Body of pancreas (tissue), 4 donors: ENCODE results near the gene KRT71. TPM values are rescaled to one million over a fixed set of nuclear protein-coding genes. Genes with fewer than 3 reads are reported as not detected.

ENCODE experiments used
- ATAC-seq: fragments of 150-250 bp; one replicate; pipeline ENCODE4 v1.9.1; 2016
- DNase-seq, 4 donors: peaks; one replicate each; pipeline ENCODE4 v3.0.0-alpha.2; 2019
- H3K27ac ChIP-seq, 4 donors: fragments of 200-600 bp; sonication (generic); 1 replicate in 3 of 4; 2 replicates in 1 of 4; pipeline versions ENCODE4 v1.5.1 to v1.6.1; 2016 to 2019; ENCODE audit warnings: mild to moderate bottlenecking in 1 of 4, mixed read lengths in 1 of 4, moderate library complexity in 1 of 4
- H3K27me3 ChIP-seq, 2 donors: fragments of 200-600 bp; sonication (generic); one replicate each; pipeline ENCODE4 v1.6.0; 2016; ENCODE audit warnings: mild to moderate bottlenecking in 1 of 2
- H3K36me3 ChIP-seq, 2 donors: fragments of 200-600 bp; sonication (generic); replicated peaks in 1 of 2; 2 replicates each; pipeline ENCODE4 v1.5.1; 2016; ENCODE audit warnings: low read depth in 2 of 2; ENCODE audit not compliant: insufficient read depth in 1 of 2
- H3K4me1 ChIP-seq: fragments of 200-600 bp; sonication (generic); one replicate; pipeline ENCODE4 v1.6.0; 2016
- H3K4me3 ChIP-seq, 2 donors: fragments of 200-600 bp; sonication (generic); 1 replicate in 1 of 2; 2 replicates in 1 of 2; pipeline ENCODE4 v1.5.1; 2016 to 2019
- H3K9me3 ChIP-seq, 3 donors: fragments of 200-600 bp; sonication (generic); 1 replicate in 2 of 3; 2 replicates in 1 of 3; pipeline ENCODE4 v1.5.1; 2016
- POLR2A ChIP-seq, 3 donors: fragments of 450-650 bp; IDR thresholded peaks; one replicate each; pipeline ENCODE4 v1.6.1; 2016; ENCODE audit warnings: antibody characterized with exemption in 3 of 3, mild to moderate bottlenecking in 2 of 3
- WGBS, 2 donors: methylation state at CpG; one replicate each; pipeline ENCODE4 v1.1.5; 2017; 5-methylcytosine and 5-hydroxymethylcytosine counted together
- intact Hi-C: fragments of 100-400 bp; cut with DNase I; formaldehyde crosslinking; loops from one replicate; pipeline ENCODE4 v1.15.1; 2023
- total RNA-seq, 2 donors: library from RNA; depleted of rRNA; stranded (reverse); fragments of >200 nt; gene quantifications; one replicate each; pipeline ENCODE4 v1.1.0, GENCODE V29; 2016
- TF ChIP-seq, protein P1 (sequence below), 7 experiments: fragments of 450-650 bp in 4 of 7; fragments of 200-600 bp in 3 of 7; sonication (generic) in 3 of 7; IDR thresholded peaks; one replicate each; pipeline ENCODE4 v1.5.1; 2016 to 2019; ENCODE audit warnings: antibody characterized with exemption in 7 of 7

The KRT71 gene
- total RNA-seq, 2 donors from 2014 or later = not detected

DNA sequence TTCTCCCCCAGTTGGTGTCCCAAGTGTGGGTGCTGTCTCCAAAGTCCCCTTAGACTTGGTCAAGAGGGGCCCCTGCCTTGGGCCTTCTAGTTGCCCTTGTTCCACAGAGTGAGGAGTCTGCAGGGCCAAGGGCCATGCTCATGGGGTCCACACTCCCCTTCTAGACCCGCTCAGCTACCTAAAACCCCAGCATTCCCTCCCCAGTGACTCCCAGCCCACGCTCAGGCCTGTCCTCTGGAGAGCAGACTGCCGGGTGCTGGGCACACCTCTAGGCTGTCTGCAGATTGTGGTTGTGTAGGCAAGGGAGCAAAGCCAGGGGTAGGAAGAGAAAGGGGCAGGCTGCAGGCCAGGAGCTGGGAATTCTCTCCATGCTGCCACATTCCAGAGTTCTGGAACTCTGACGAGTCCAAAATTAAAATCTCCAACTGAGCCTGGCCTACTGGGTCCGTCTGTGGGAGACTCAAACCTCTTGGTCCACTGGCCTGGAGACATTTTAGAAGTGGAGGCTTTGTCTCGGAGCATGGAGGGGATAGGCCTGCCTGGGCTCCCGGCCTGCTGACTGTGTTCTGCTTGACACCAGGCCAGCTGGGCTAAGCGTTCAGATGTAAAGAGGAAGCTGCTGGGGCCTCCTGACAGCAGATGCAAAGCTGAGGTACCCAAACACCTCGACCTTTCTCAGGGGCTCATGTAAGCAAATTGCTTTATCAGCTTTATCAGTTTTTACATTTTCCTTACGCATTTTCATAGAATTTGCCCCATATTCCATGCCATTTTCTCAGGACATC lies 19.1 kb downstream of the KRT71 start:
- TF ChIP-seq, protein P1, sequence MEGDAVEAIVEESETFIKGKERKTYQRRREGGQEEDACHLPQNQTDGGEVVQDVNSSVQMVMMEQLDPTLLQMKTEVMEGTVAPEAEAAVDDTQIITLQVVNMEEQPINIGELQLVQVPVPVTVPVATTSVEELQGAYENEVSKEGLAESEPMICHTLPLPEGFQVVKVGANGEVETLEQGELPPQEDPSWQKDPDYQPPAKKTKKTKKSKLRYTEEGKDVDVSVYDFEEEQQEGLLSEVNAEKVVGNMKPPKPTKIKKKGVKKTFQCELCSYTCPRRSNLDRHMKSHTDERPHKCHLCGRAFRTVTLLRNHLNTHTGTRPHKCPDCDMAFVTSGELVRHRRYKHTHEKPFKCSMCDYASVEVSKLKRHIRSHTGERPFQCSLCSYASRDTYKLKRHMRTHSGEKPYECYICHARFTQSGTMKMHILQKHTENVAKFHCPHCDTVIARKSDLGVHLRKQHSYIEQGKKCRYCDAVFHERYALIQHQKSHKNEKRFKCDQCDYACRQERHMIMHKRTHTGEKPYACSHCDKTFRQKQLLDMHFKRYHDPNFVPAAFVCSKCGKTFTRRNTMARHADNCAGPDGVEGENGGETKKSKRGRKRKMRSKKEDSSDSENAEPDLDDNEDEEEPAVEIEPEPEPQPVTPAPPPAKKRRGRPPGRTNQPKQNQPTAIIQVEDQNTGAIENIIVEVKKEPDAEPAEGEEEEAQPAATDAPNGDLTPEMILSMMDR (IDR thresholded peaks at IDR 0.05) = no peak
- no peak for TF ChIP-seq POLR2A (IDR thresholded peaks at IDR 0.05)
- 73 to 82% methylated on average over 7 to 10 of the region's 10 CpGs for WGBS, 2 donors
- Histone ChIP-seq H3K4me1 (peaks cover under 1% of the 10 kb centered on the region), H3K36me3 (no peaks in the 10 kb centered on the region), H3K27ac (no peak overlapping the region), H3K4me3 (no peak overlapping the region), H3K27me3 (no peaks in the 10 kb centered on the region), H3K9me3 (no peaks in the 10 kb centered on the region)
- DNase-seq (no peak), ATAC-seq (no peak)
- intact Hi-C loops = no loop called here

DNA sequence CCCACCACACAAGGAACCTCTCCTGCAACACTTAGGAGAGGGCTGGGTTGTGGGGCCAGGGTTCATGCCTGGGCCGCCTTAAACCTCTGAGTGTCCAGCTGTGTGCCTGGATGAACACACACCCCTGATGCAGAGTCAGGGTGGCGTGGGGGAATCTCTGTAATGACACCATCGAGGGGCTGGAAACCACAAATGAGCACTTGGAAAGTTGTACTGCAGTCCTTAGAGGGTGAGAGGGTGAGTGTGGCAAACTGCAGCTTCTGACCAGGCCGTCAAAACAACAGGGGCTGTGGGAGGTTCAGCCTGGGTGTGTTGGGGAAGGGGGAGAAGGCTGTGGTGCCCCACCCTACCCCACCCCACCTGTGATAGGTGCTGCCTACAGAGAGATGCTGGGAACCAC lies 20.3 kb downstream of the KRT71 start:
- no peak overlapping the region for H3K4me3 ChIP-seq
- peaks cover 7% of the 10 kb centered on the region for H3K4me1 ChIP-seq
- TF ChIP-seq, protein P1 (IDR thresholded peaks at IDR 0.05) = no peak
- no peak for TF ChIP-seq POLR2A (IDR thresholded peaks at IDR 0.05)
- ATAC-seq = no peak
- H3K27ac ChIP-seq = no peak overlapping the region
- H3K9me3 ChIP-seq = no peaks in the 10 kb centered on the region
- intact Hi-C loops = no loop called here
- DNase-seq = no peak
- H3K36me3 ChIP-seq = no peaks in the 10 kb centered on the region
- H3K27me3 ChIP-seq = no peaks in the 10 kb centered on the region
- 68 to 85% methylated on average over 4 of the region's 4 CpGs for WGBS, 2 donors

DNA sequence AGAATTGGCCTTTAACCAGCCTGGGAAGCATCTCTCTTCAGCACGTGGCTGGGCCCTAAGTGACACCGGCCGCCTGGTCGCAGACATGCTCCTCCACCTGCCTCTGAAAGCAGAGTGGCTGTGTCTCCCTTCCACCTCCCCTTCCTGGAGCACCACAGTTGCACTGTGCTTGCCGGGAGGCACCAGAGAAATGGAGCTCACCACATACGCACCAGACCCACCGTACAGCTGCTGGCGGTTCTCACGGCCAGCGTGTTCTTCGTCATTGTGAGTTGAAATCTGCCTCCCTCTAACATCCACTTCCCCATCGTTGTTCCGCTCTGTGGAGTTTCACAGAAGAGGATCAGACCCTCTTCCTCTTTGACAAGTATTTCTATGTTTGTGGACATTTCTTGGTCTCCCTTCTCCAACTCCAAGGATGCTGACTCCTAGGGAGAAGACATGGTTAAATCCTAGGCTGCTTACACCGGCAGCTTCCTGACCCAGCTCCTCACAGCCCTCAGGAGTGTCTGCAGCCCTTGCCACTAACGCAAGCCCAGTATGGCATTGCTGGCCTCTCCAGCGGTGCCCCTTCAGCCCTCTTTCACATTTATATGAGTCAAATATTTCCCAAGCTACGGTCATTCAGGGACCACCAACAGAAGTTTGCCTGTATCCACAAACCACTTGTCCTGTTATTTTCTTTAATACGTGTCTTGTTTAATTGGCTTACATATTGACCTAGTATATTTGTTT lies 21.2 kb downstream of the KRT71 start:
- peaks cover 7% of the 10 kb centered on the region for H3K4me1 ChIP-seq
- intact Hi-C loops = no loop called here
- peak in 1 of 4 donors; percentile 50 for DNase-seq
- no peaks in the 10 kb centered on the region for H3K36me3 ChIP-seq
- TF ChIP-seq, protein P1 (IDR thresholded peaks at IDR 0.05) = no peak
- TF ChIP-seq POLR2A (IDR thresholded peaks at IDR 0.05) = no peak
- no peak overlapping the region for H3K4me3 ChIP-seq
- H3K27me3 ChIP-seq = no peaks in the 10 kb centered on the region
- 68 to 70% methylated on average over 18 of the region's 18 CpGs for WGBS, 2 donors
- H3K9me3 ChIP-seq = no peaks in the 10 kb centered on the region
- ATAC-seq = no peak
- H3K27ac ChIP-seq = no peak overlapping the region

DNA sequence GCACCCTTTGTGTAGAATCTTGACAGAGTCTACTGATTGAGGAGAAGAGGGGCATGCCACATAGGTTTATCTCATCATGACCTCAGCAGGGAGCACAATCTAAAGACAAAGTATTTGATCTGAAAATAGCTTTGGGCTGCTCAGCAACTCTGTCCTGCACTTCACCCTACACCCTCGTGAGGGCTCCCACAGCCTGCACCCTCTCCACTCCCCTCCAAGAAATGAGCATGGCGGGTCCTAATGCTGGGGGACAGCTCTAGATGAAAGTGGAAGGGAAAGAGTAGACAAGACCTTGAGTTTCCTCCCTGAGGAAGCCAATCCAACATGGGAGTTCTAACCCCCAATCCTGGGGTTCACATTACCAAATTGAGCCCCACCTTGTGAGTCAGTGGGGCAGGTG lies 22.0 kb downstream of the KRT71 start:
- intact Hi-C loops = no loop called here
- no peaks in the 10 kb centered on the region for H3K9me3 ChIP-seq
- ATAC-seq (no peak), DNase-seq (no peak)
- no peak overlapping the region for H3K4me3 ChIP-seq
- 75 to 77% methylated on average over 2 of the region's 2 CpGs for WGBS, 2 donors
- H3K27me3 ChIP-seq = no peaks in the 10 kb centered on the region
- no peak for TF ChIP-seq POLR2A (IDR thresholded peaks at IDR 0.05)
- TF ChIP-seq, protein P1 (IDR thresholded peaks at IDR 0.05) = no peak
- H3K27ac ChIP-seq = no peak overlapping the region
- H3K36me3 ChIP-seq = no peaks in the 10 kb centered on the region
- peaks cover 7% of the 10 kb centered on the region for H3K4me1 ChIP-seq
